HEK293T (cell line): Measurements from ENCODE around the gene KLB.
"Not testable (repeated sequence)": the region's sequence is repeated elsewhere in the genome, so short reads cannot be mapped to it uniquely, and the experiment has no call there.

Source experiments
- CTCF ChIA-PET: fragments of 350-600 bp; formaldehyde crosslinking; extraction: SDS; loops from one replicate; lab custom pipeline; 2021; ENCODE audit warnings: antibody characterized with exemption, inconsistent platforms; lab: Yijun Ruan, JAX
- POLR2A ChIA-PET: fragments of 350-600 bp; formaldehyde crosslinking; extraction: SDS; loops from one replicate; lab custom pipeline; 2020; ENCODE audit warnings: antibody characterized with exemption, inconsistent platforms; lab: Yijun Ruan, JAX
- DNase-seq: peaks from one replicate; pipeline ENCODE4 v3.0.0; 2012; ENCODE audit warnings: mixed read lengths; ENCODE audit errors: extremely low spot score
- ARNT ChIP-seq: fragments of 450-650 bp; IDR thresholded peaks from 2 replicates; pipeline ENCODE4 v1.6.1; 2017; ENCODE audit warnings: mild to moderate bottlenecking
- BHLHE40 ChIP-seq: fragments of 450-650 bp; IDR thresholded peaks from 2 replicates; pipeline ENCODE4 v1.6.1; 2016; ENCODE audit warnings: mild to moderate bottlenecking, moderate library complexity, borderline replicate concordance
- CTBP1 ChIP-seq: fragments of 450-650 bp; IDR thresholded peaks from 2 replicates; pipeline ENCODE4 v1.6.1; 2016; ENCODE audit warnings: borderline replicate concordance
- ELF4 ChIP-seq: fragments of 450-650 bp; IDR thresholded peaks from 2 replicates; pipeline ENCODE4 v1.6.1; 2017; ENCODE audit warnings: antibody characterized with exemption
- FOXA1 ChIP-seq: fragments of 450-650 bp; IDR thresholded peaks from 2 replicates; pipeline ENCODE4 v1.6.1; 2016; ENCODE audit warnings: mild to moderate bottlenecking
- FOXK2 ChIP-seq: fragments of 450-650 bp; IDR thresholded peaks from 2 replicates; pipeline ENCODE4 v1.6.1; 2016; ENCODE audit warnings: mild to moderate bottlenecking
- FOXM1 ChIP-seq: fragments of 450-650 bp; IDR thresholded peaks from 2 replicates; pipeline ENCODE4 v1.6.1; 2017; ENCODE audit warnings: mild to moderate bottlenecking, borderline replicate concordance
- HDGF ChIP-seq: fragments of 450-650 bp; IDR thresholded peaks from 2 replicates; pipeline ENCODE4 v1.6.1; 2017; ENCODE audit warnings: antibody characterized with exemption, borderline replicate concordance
- L3MBTL2 ChIP-seq: fragments of 450-650 bp; conservative IDR thresholded peaks from 2 replicates; pipeline ENCODE4 v1.6.1; 2016; ENCODE audit warnings: mild to moderate bottlenecking
- LEF1 ChIP-seq: fragments of 450-650 bp; IDR thresholded peaks from 2 replicates; pipeline ENCODE4 v1.6.1; 2017; ENCODE audit warnings: mild to moderate bottlenecking, borderline replicate concordance
- NFRKB ChIP-seq: fragments of 450-650 bp; IDR thresholded peaks from 2 replicates; pipeline ENCODE4 v1.6.1; 2016; ENCODE audit warnings: mild to moderate bottlenecking, moderate library complexity
- SP1 ChIP-seq: fragments of 450-650 bp; IDR thresholded peaks from 2 replicates; pipeline ENCODE4 v1.6.1; 2017
- SUZ12 ChIP-seq: fragments of 450-650 bp; IDR thresholded peaks from 2 replicates; pipeline ENCODE4 v1.6.1; 2016; ENCODE audit warnings: mild to moderate bottlenecking
- TARDBP ChIP-seq: fragments of 450-650 bp; IDR thresholded peaks from 2 replicates; pipeline ENCODE4 v1.6.1; 2016
- ZNF384 ChIP-seq: fragments of 450-650 bp; IDR thresholded peaks from 2 replicates; pipeline ENCODE4 v1.6.1; 2016
- TF ChIP-seq, protein P1 (sequence below): fragments of 450-650 bp; IDR thresholded peaks from 2 replicates; pipeline ENCODE4 v1.6.1; 2016

KLB gene

DNA sequence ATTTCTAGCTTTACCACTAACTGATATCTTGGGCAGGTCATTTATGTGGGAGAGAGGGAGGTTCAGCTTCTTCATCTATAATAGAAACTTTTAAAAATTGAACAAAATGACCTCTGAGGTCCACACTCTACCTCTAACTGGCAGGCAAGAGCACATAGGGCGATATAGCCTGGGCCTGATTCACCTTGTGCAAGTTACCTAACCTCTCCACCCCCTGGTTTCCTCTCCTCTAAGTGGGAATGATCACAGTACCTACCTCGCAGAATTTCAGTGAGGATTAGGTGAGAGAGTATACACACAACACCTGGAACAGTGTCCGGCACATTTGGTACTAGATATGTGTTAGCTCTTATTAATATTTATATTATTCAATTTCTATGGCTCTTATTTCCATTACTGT is 15.5 kb downstream of the KLB start:
- TF ChIP-seq HDGF (no peak), FOXA1 (no peak), ZNF384 (no peak), TARDBP (no peak), FOXM1 (no peak), SUZ12 (no peak), ARNT (no peak), NFRKB (no peak), FOXK2 (no peak), BHLHE40 (no peak), SP1 (no peak)
- TF ChIP-seq, protein P1, sequence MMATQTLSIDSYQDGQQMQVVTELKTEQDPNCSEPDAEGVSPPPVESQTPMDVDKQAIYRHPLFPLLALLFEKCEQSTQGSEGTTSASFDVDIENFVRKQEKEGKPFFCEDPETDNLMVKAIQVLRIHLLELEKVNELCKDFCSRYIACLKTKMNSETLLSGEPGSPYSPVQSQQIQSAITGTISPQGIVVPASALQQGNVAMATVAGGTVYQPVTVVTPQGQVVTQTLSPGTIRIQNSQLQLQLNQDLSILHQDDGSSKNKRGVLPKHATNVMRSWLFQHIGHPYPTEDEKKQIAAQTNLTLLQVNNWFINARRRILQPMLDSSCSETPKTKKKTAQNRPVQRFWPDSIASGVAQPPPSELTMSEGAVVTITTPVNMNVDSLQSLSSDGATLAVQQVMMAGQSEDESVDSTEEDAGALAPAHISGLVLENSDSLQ, result no peak
- CTCF ChIA-PET, result no interaction called here
- POLR2A ChIA-PET, result no interaction called here
- no peak for DNase-seq

DNA sequence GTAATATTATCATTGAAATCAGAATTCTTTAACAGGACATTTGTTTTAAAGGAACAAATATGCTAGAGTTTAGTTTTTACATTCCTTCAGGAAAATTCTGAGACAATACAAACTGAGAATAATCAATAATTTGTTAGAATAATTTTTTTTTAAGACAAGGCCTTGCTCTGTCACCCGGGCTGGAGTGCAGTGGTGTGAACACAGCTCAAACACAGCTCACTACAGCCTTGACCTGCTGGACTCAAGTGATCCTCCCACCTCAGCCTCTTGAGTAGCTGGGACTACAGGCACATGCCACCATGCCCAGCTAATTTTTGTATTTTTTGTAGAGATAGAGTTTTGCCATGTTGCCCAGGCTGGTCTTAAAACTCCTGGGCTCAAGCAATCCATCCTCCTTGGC is 18.6 kb downstream of the KLB start:
- POLR2A ChIA-PET, CTCF ChIA-PET, DNase-seq: not testable (repeated sequence)

DNA sequence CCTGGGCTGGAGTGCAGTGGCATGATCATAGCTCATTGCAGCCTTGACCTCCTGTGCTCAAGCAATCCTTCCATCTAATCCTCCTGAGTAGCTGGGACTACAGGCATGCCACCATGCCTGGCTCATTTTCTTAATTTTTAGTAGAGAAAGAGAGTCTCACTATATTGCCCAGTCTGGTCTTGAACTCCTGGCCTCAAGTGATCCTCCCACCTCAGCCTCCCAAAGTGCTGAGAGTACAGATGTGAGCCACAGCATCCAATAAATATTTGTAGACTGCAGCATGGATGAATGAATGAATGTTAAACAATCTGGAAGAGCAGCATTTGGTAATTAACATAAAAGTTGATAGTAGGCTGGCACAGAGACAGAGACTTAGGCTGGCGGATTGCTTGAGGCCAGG is 20.0 kb downstream of the KLB start:
- ChIA-PET CTCF (no interaction called here), POLR2A (interaction anchor here (0.6 kb wide), 1 partner anchor 27 kb away, joined by 3 read pairs; no protein-coding TSS in a partner anchor)
- TF ChIP-seq SP1 (no peak), FOXA1 (no peak), L3MBTL2 (no peak), BHLHE40 (no peak), FOXM1 (no peak), LEF1 (no peak), HDGF (no peak), ELF4 (no peak), FOXK2 (no peak), ARNT (no peak), ZNF384 (no peak), NFRKB (no peak), CTBP1 (no peak), SUZ12 (no peak), TARDBP (no peak)
- TF ChIP-seq, protein P1, result no peak
- DNase-seq, result no peak

DNA sequence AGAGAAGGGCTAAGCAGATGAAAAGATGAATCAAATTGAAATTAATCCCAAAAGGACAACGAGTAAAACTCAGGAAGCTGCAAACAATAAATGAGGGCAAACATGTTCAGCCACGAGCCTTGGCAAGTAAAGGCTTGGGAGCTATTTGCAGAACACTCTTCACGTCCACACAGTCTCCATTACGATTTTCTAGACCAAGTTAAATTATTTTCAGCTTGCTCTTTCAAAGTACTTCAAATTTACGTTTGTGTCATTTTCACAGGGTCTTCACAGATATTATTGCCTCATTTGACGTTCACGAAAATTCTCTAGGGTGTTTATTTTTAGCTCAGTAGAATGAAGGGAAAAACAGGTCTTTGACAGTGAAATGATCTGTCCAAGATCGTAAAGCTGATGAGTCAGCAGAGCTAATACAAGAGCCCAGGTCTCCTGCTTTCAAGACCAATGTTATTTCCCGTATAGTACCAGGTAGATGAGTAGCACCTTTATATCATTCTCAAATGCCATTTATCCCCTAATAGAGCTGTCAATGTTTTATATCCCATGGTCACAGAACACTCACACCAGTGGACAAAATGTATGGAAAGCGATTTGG is 20.9 kb downstream of the KLB start:
- POLR2A ChIA-PET, result interaction anchor here (0.6 kb wide), 1 partner anchor 23 kb away, joined by 3 read pairs; no protein-coding TSS in a partner anchor
- TF ChIP-seq CTBP1, result no peak
- no peak for TF ChIP-seq L3MBTL2
- TF ChIP-seq, protein P1, result no peak
- no peak for TF ChIP-seq SUZ12
- no peak for TF ChIP-seq SP1
- no peak for TF ChIP-seq FOXM1
- TF ChIP-seq FOXK2, result no peak
- no peak for TF ChIP-seq NFRKB
- TF ChIP-seq HDGF, result no peak
- TF ChIP-seq BHLHE40, result no peak
- TF ChIP-seq FOXA1, result no peak
- TF ChIP-seq ELF4, result no peak
- TF ChIP-seq TARDBP, result no peak
- CTCF ChIA-PET, result interaction anchor here (0.8 to 0.9 kb wide), 2 partner anchors 9 to 43 kb away, joined by 3 read pairs; no protein-coding TSS in a partner anchor
- no peak for DNase-seq

DNA sequence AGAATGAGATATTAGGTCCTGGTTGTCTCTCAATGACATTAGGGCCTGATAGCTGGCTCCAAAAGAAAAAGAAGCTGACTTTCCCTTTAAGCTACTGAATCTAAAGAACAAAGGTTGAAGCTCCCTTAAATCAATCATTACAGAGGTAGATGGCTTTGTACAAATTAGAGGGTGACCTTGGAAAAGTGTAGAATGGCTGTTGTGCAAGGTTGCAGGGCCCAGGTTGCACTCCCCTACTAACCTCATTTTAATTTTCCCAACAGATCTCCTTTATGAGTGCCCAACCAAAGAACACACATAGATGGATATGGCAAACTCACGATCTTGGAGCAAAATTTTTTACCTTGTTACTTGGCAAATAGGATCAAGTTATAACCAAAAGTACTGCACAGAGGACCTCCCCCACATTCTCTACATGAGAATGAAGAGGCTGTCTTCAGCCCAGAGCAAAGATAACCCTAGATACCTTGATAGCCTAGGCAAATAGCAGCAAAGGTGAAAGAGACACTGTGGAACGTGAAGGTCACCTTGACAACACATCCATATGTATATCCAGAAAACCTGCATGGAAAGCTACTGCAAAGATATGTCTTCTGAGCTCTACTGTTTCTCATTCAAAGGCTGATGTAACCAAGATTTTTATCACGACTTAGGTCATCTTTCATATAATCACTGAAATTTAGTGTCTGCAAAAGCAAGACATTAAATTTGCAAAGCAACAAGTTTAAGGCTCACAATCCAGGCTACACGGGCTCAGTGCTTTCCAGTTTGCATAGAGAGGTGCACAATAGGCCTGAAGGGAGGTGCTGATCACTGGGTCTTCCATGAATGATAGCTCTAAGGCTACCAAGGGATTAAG is 23.0 kb downstream of the KLB start:
- DNase-seq, result no peak
- POLR2A ChIA-PET, result interaction anchor here (1.0 to 1.2 kb wide), 3 partner anchors 23 to 29 kb away, joined by 3 to 4 read pairs (median 3); partner anchors contain the start of genes LIAS and RPL9
- CTCF ChIA-PET, result interaction anchor here (0.7 kb wide), 1 partner anchor 202 kb away, joined by 3 read pairs; no protein-coding TSS in a partner anchor
- TF ChIP-seq ELF4, result no peak
- TF ChIP-seq SUZ12, result no peak
- TF ChIP-seq FOXK2, result no peak
- TF ChIP-seq SP1, result no peak
- no peak for TF ChIP-seq CTBP1
- TF ChIP-seq BHLHE40, result no peak
- no peak for TF ChIP-seq NFRKB
- no peak for TF ChIP-seq L3MBTL2
- no peak for TF ChIP-seq HDGF
- no peak for TF ChIP-seq ARNT
- TF ChIP-seq TARDBP, result no peak
- no peak for TF ChIP-seq LEF1
- TF ChIP-seq FOXM1, result no peak
- TF ChIP-seq FOXA1, result no peak
- TF ChIP-seq ZNF384, result no peak
- TF ChIP-seq, protein P1, result no peak
